ENCODE data around the gene WDR43. TPM values are rescaled to one million over a fixed set of nuclear protein-coding genes. Genes with fewer than 3 reads are reported as not detected.

WDR43 gene
- total and polyA plus RNA-seq, 5 donors, result 5.4 to 34.9 (median 18.9) TPM

DNA sequence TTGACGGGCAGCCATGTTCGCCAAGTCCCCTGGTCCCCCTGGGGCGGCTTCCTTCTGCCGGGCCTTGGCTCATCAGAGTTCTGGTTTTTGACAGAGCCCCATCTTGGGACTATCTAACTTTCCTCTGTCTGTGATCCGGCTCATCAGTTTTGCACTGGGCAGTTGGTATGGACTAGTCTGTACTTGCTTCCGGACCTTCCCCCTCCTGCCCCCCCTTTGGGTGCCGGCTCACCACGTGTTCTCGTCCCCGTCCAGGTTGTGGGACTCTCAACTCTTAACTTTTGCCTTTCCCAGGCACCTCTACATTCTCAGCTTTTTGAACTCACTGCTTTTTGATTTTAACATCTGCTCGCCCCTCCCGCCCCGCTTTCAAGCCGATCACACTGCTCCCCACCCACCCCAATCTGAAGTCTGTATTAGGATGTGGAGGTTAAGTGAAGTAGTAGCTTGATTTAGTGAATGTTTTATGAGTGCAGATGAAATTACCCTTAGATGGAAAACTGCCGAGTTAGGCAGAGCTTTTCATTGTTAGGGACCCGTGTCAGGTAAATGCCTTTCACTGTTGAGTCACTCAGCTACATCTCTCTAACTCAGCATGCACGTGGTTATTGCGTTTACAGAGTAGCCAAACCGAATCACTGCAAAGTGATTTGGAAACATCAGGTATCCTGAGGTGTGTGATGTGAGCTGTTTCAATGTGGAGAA is 874 bp downstream of the WDR43 start:
- DNase-seq (peak; percentile 41 to 77 (median 75)), ATAC-seq (peak; percentile 2 to 26)
- H3K4me3 ChIP-seq (ENCODE audit: low read length), result peak overlapping the region; percentile 91
- no peaks in the 10 kb centered on the region for H3K27me3 ChIP-seq (ENCODE audit: control insufficient read depth, insufficient read depth)
- whole genome bisulfite sequencing, result under 1% methylated on average over 19 of the region's 19 CpGs
- no peak overlapping the region for H3K27ac ChIP-seq (ENCODE audit: low read length)
- H3K9me3 ChIP-seq (ENCODE audit: control insufficient read depth, low read length), result no peaks in the 10 kb centered on the region
- intact Hi-C loops (cut with DNase I), result no loop called here
- H3K4me1 ChIP-seq (ENCODE audit: control insufficient read depth, insufficient read depth, low read length), result no peaks in the 10 kb centered on the region

DNA sequence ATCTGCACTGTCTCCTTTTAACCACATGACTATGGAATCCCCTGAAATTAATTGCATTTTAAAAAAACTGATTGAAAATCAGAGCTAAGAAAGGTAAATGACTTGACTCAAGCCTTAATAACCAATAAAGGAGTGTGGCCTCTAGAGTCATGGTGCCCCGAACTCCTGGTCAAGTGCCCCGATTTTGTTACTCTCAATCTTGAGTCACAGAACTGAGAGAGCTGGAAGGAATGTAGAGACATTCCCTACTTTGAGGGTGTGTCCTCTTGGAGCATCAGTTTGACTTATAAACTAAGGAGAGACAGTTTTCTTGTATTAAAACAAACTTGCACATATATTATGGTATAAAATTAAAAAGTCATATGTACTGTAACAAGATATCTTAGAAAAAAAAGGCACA is 2.4 kb downstream of the WDR43 start:
- ATAC-seq, result no peak
- H3K27me3 ChIP-seq (ENCODE audit: control insufficient read depth, insufficient read depth), result no peaks in the 10 kb centered on the region
- intact Hi-C loops (cut with DNase I), result no loop called here
- H3K4me1 ChIP-seq (ENCODE audit: control insufficient read depth, insufficient read depth, low read length), result no peaks in the 10 kb centered on the region
- H3K27ac ChIP-seq (ENCODE audit: low read length), result no peak overlapping the region
- no peaks in the 10 kb centered on the region for H3K9me3 ChIP-seq (ENCODE audit: control insufficient read depth, low read length)
- 70% methylated on average over 2 of the region's 2 CpGs for WGBS
- no peak overlapping the region for H3K4me3 ChIP-seq (ENCODE audit: low read length)
- DNase-seq, result no peak

DNA sequence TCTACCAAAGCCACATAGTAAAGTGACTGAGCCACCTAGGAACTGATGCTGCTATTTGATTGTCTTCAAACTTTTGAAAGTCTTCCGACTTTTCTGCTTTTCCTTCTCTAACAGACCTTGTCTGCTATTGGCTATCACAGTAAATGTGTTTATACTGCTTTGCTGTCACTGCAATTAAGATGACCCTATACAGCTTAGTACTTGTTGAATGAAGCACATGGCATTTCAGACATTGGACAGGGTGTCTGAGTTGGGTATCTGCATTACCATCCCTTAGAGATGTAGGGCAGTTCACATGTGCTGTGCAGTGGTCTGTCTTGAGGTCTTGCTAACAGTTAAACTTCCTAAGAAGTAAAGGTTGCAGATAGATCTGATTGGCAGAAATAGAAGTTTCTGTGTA is 3.6 kb downstream of the WDR43 start:
- Histone ChIP-seq H3K27ac (ENCODE audit: low read length) (no peak overlapping the region), H3K4me1 (ENCODE audit: control insufficient read depth, insufficient read depth, low read length) (no peaks in the 10 kb centered on the region), H3K4me3 (ENCODE audit: low read length) (no peak overlapping the region), H3K9me3 (ENCODE audit: control insufficient read depth, low read length) (no peaks in the 10 kb centered on the region), H3K27me3 (ENCODE audit: control insufficient read depth, insufficient read depth) (no peaks in the 10 kb centered on the region)
- WGBS, result 56% methylated on average over 1 of the region's 1 CpG
- ATAC-seq (no peak), DNase-seq (no peak)
- intact Hi-C loops (cut with DNase I), result no loop called here

DNA sequence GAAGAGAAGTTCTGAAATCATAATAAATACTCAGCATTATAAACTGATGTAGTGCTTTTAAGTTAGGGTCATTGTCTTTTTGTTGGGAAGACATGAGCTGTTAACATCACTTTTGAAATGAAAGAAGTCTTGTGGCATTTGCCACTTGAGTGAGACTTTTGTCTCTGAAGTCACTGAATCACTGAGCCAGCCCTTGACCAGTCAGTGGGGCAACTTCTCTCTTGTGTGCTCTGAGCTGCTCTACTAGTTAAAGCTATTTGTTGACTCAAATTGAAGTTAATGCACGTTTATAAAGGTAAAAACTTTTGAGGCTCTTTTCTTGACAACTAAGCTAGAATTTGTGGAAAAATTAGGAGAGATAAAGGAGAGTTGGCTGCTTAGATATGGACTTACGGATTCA is 6.7 kb downstream of the WDR43 start:
- Histone ChIP-seq H3K9me3 (ENCODE audit: control insufficient read depth, low read length) (no peaks in the 10 kb centered on the region), H3K27ac (ENCODE audit: low read length) (no peak overlapping the region), H3K4me1 (ENCODE audit: control insufficient read depth, insufficient read depth, low read length) (no peaks in the 10 kb centered on the region), H3K4me3 (ENCODE audit: low read length) (no peak overlapping the region), H3K27me3 (ENCODE audit: control insufficient read depth, insufficient read depth) (no peaks in the 10 kb centered on the region)
- intact Hi-C loops (cut with DNase I), result no loop called here
- DNase-seq, result no peak
- 69% methylated on average over 2 of the region's 2 CpGs for WGBS
- ATAC-seq, result no peak

DNA sequence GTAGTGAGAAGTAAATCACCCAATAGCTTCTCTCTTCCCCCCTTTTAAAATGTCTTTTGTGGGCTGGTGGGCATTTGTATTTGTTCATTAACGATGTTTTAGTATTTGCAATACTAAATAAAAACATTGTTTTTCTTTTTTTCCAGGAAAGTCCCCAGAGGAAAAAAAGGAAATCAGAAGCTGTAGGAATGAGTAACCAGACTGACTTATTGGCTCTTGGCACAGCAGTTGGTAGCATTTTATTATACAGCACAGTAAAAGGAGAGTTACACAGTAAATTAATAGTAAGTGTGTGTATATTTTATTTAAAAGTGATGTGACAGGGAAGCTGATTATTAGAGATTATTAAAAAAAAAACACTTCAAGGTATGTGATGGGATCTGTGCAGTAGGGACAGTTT is 7.4 kb downstream of the WDR43 start:
- DNase-seq, result no peak
- no peaks in the 10 kb centered on the region for H3K9me3 ChIP-seq (ENCODE audit: control insufficient read depth, low read length)
- no peaks in the 10 kb centered on the region for H3K27me3 ChIP-seq (ENCODE audit: control insufficient read depth, insufficient read depth)
- WGBS, result 53% methylated on average over 1 of the region's 1 CpG
- no peaks in the 10 kb centered on the region for H3K4me1 ChIP-seq (ENCODE audit: control insufficient read depth, insufficient read depth, low read length)
- ATAC-seq, result no peak
- H3K27ac ChIP-seq (ENCODE audit: low read length), result no peak overlapping the region
- H3K4me3 ChIP-seq (ENCODE audit: low read length), result no peak overlapping the region
- intact Hi-C loops (cut with DNase I), result no loop called here

DNA sequence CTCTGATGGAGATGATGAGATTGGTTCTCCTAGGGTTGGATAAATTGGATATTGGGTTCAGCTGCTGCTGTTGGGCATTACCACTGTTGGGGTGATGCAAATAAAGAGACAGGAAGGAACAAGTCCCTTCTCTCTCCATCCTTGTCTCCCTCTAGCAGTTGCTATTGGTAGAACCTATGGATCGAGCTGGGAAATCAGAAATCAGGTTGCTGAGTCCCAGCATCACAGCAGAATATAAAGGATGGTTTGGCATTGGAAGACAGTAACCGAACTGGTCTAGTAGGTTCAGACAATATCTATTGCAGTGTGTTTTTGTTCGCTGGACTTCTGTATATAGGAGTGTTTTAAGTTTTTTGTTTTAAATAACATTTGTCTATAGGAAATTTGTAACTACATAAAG is 8.1 kb downstream of the WDR43 start:
- H3K27ac ChIP-seq (ENCODE audit: low read length), result no peak overlapping the region
- ATAC-seq (no peak), DNase-seq (no peak)
- H3K27me3 ChIP-seq (ENCODE audit: control insufficient read depth, insufficient read depth), result no peaks in the 10 kb centered on the region
- no peak overlapping the region for H3K4me3 ChIP-seq (ENCODE audit: low read length)
- no peaks in the 10 kb centered on the region for H3K4me1 ChIP-seq (ENCODE audit: control insufficient read depth, insufficient read depth, low read length)
- WGBS, result 92% methylated on average over 3 of the region's 3 CpGs
- no peaks in the 10 kb centered on the region for H3K9me3 ChIP-seq (ENCODE audit: control insufficient read depth, low read length)
- intact Hi-C loops (cut with DNase I), result no loop called here

DNA sequence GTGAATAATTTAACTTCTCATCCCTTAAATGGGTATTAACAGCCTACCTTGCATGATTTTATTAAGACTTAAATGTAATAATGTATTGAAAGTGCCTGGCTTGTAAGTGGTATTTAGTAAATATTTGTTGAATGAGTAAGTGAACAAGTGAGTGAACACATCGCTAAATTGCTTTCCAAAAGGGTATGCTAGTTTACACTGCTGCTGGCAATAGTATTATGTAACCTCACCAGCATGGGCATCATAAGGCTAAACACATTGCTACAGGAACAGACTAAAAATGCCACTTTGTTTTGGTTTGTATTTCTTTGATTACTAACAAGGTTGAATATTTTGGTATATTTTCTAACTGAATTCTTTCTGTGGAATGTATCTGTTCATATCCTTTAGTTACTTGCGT is 9.8 kb downstream of the WDR43 start:
- DNase-seq, result no peak
- Histone ChIP-seq H3K4me3 (ENCODE audit: low read length) (no peak overlapping the region), H3K9me3 (ENCODE audit: control insufficient read depth, low read length) (no peaks in the 10 kb centered on the region), H3K4me1 (ENCODE audit: control insufficient read depth, insufficient read depth, low read length) (no peaks in the 10 kb centered on the region), H3K27ac (ENCODE audit: low read length) (no peak overlapping the region), H3K27me3 (ENCODE audit: control insufficient read depth, insufficient read depth) (no peaks in the 10 kb centered on the region)
- 90% methylated on average over 2 of the region's 2 CpGs for WGBS
- intact Hi-C loops (cut with DNase I), result no loop called here
- no peak for ATAC-seq

DNA sequence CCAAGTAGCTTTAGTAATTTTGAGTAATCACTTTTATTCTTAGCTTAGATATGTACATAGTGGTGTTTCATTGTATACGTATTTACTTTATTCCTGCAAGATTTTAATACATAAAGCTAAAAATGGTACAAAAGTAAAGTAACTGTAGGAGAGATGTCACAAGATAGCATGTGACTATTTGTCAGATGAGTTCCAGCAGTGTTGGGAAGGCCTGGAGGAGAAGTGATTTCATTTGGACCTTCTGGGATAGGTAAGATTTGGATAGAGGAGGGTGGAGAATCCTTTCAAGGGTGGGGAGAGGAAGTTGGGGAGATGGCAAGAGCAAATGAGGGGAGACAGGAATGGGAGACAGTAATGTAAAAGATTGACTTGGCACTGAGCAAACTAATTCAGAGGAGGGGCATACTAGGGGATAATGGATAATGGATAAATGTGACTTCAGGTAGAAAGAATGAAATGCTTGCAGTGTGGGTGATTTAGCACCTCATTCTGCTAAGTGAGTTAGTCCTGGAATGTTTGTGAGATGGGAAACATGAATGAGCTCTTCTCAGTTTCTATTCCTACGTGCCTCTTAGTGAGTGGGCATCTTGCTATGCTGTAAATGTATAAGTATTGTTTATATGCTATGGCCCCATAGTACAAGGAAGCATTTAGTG is 10.5 kb downstream of the WDR43 start:
- Histone ChIP-seq H3K4me3 (ENCODE audit: low read length) (no peak overlapping the region), H3K9me3 (ENCODE audit: control insufficient read depth, low read length) (no peaks in the 10 kb centered on the region), H3K27ac (ENCODE audit: low read length) (no peak overlapping the region), H3K27me3 (ENCODE audit: control insufficient read depth, insufficient read depth) (no peaks in the 10 kb centered on the region), H3K4me1 (ENCODE audit: control insufficient read depth, insufficient read depth, low read length) (no peaks in the 10 kb centered on the region)
- WGBS, result 95% methylated on average over 2 of the region's 2 CpGs
- ATAC-seq (no peak), DNase-seq (no peak)
- intact Hi-C loops (cut with DNase I), result no loop called here

DNA sequence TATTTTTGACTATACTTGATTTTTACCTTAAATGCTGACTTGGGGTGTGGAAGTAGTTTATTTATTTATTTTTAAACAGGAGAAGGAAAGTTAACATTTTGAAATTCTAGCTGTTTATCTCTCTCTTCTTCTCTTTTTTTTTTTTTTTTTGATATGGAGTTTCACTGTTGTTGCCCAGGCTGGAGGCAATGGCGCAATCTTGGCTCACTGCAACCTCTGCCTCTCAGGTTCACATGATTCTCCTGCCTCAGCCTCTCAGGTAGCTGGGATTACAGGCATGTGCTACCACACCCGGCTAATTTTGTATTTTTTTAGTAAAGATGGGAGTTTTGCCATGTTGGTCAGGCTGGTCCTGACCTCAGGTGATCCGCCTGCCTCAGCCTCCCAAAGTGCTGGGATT is 11.1 kb downstream of the WDR43 start:
- WGBS, result 97% methylated on average over 3 of the region's 3 CpGs
- no peak for ATAC-seq
- Histone ChIP-seq H3K4me3 (ENCODE audit: low read length) (no peak overlapping the region), H3K27ac (ENCODE audit: low read length) (no peak overlapping the region), H3K9me3 (ENCODE audit: control insufficient read depth, low read length) (no peaks in the 10 kb centered on the region), H3K27me3 (ENCODE audit: control insufficient read depth, insufficient read depth) (no peaks in the 10 kb centered on the region), H3K4me1 (ENCODE audit: control insufficient read depth, insufficient read depth, low read length) (no peaks in the 10 kb centered on the region)
- intact Hi-C loops (cut with DNase I), result no loop called here
- no peak for DNase-seq

DNA sequence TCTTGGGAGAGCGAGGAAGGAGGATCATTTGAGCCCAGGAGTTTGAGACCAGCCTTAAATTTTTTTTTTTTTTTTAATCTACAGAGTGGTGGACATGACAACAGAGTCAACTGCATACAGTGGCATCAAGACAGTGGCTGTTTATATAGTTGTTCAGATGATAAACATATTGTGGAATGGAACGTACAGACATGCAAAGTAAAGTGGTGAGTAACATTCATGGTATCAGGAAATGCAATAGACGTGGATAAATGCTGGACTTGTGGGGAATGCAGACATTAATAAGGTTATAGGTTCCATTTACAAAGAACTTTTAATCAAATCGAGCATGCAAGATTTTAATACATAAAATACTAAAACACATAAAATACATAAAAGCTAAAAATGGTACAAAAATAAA is 11.9 kb downstream of the WDR43 start:
- DNase-seq (no peak), ATAC-seq (no peak)
- no peaks in the 10 kb centered on the region for H3K4me1 ChIP-seq (ENCODE audit: control insufficient read depth, insufficient read depth, low read length)
- H3K4me3 ChIP-seq (ENCODE audit: low read length), result no peak overlapping the region
- no peaks in the 10 kb centered on the region for H3K9me3 ChIP-seq (ENCODE audit: control insufficient read depth, low read length)
- no peak overlapping the region for H3K27ac ChIP-seq (ENCODE audit: low read length)
- WGBS, result 92% methylated on average over 4 of the region's 4 CpGs
- intact Hi-C loops (cut with DNase I), result no loop called here
- H3K27me3 ChIP-seq (ENCODE audit: control insufficient read depth, insufficient read depth), result no peaks in the 10 kb centered on the region

DNA sequence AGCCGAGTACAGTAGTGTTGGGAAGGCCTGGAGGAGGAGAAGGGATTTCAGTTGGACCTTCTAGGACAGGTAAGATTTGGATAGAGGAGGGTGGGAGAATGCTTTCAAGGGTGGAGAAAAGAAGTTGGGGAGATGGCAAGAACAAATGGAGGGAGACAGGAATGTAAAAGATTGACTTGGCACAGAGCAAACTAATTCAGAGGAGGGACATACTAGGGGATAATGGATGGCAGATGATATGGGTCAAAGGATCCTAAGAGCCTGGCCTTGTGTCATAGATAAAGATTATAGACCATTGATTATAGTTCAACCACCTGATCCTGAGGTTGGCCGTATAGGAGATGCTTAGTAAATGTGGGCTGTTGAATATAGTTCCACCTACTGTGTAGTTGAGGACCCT is 12.4 kb downstream of the WDR43 start:
- Histone ChIP-seq H3K4me1 (ENCODE audit: control insufficient read depth, insufficient read depth, low read length) (no peaks in the 10 kb centered on the region), H3K27ac (ENCODE audit: low read length) (no peak overlapping the region), H3K27me3 (ENCODE audit: control insufficient read depth, insufficient read depth) (no peaks in the 10 kb centered on the region), H3K4me3 (ENCODE audit: low read length) (no peak overlapping the region), H3K9me3 (ENCODE audit: control insufficient read depth, low read length) (no peaks in the 10 kb centered on the region)
- 97% methylated on average over 2 of the region's 2 CpGs for WGBS
- no peak for DNase-seq
- intact Hi-C loops (cut with DNase I), result no loop called here
- no peak for ATAC-seq

DNA sequence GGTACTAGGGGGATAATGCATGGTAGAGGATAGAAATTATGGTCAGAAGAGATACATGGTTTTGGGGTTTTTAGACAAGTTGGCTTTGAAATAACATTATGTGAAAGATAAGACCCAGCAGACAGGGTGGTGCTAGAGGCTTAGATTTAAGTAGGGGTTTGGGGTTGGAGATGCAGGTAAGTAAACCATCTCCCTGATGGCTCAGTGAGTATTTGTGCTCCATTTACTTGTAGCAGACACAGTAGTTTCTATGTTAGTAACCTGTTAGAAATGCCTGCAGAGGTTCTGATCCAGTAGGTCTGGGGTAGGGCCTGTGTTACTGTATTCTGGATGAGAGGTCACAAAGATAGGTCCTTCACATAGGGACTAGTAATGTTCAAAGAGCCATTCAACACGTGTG is 13.7 kb downstream of the WDR43 start:
- Histone ChIP-seq H3K27ac (ENCODE audit: low read length) (no peak overlapping the region), H3K9me3 (ENCODE audit: control insufficient read depth, low read length) (no peaks in the 10 kb centered on the region), H3K4me1 (ENCODE audit: control insufficient read depth, insufficient read depth, low read length) (no peaks in the 10 kb centered on the region), H3K4me3 (ENCODE audit: low read length) (no peak overlapping the region), H3K27me3 (ENCODE audit: control insufficient read depth, insufficient read depth) (no peaks in the 10 kb centered on the region)
- DNase-seq (no peak), ATAC-seq (no peak)
- 36% methylated on average over 1 of the region's 1 CpG for WGBS
- intact Hi-C loops (cut with DNase I), result no loop called here
